Peyer's patch (tissue), 4 donors: Measurements from ENCODE around the gene TSPEAR. TPM values are rescaled to one million over a fixed set of nuclear protein-coding genes. Genes with fewer than 3 reads are reported as not detected.

Experiments
- DNase-seq, 3 donors: peaks; one replicate each; pipeline ENCODE4 v3.0.0-alpha.2; 2017 to 2019
- H3K27ac ChIP-seq, 4 donors: fragments of 200-600 bp; sonication (generic); one replicate each; pipeline ENCODE4 v1.5.1; 2016 to 2019
- H3K27me3 ChIP-seq, 2 donors: fragments of 200-600 bp; sonication (generic); one replicate each; pipeline ENCODE4 v1.5.1; 2019
- H3K36me3 ChIP-seq, 3 donors: fragments of 200-600 bp; sonication (generic); one replicate each; pipeline ENCODE4 v1.5.1; 2016 to 2019
- H3K4me1 ChIP-seq, 4 donors: fragments of 200-600 bp; sonication (generic); one replicate each; pipeline ENCODE4 v1.5.1; 2016 to 2019
- H3K4me3 ChIP-seq, 4 donors: fragments of 200-600 bp; sonication (generic); 1 replicate in 3 of 4; 2 replicates in 1 of 4; pipeline ENCODE4 v1.5.1; 2016 to 2019; ENCODE audit warnings: mild to moderate bottlenecking in 1 of 4
- H3K9me3 ChIP-seq, 4 donors: fragments of 200-600 bp; sonication (generic); one replicate each; pipeline ENCODE4 v1.5.1; 2016 to 2019; ENCODE audit warnings: mild to moderate bottlenecking in 1 of 4
- CTCF ChIP-seq, 6 experiments: fragments of 450-650 bp in 4 of 6; fragments of 200-600 bp in 2 of 6; sonication (generic) in 1 of 6; IDR thresholded peaks; one replicate each; pipeline ENCODE4 v1.5.1; 2017 to 2019; ENCODE audit warnings: antibody characterized with exemption in 6 of 6, mild to moderate bottlenecking in 3 of 6, moderate library complexity in 1 of 6
- POLR2A ChIP-seq, 2 donors: fragments of 450-650 bp; IDR thresholded peaks; one replicate each; pipeline ENCODE4 v1.5.1; 2017; ENCODE audit warnings: antibody characterized with exemption in 2 of 2, mild to moderate bottlenecking in 2 of 2, moderate library complexity in 2 of 2
- total RNA-seq, 4 donors: library from RNA; depleted of rRNA; stranded (reverse); fragments of >200 nt; gene quantifications; one replicate each; pipeline ENCODE4 v1.1.0, GENCODE V29; 2016

TSPEAR gene
- total RNA-seq, 4 donors from 2014 or later: 0.47 TPM; not detected in 3

- Histone ChIP-seq H3K4me1 (no peaks in the 10 kb centered on the region), H3K27me3 (no peaks in the 10 kb centered on the region), H3K9me3 (no peaks in the 10 kb centered on the region), H3K4me3 (no peak overlapping the region), H3K27ac (no peak overlapping the region), H3K36me3 (no peaks in the 10 kb centered on the region)
- DNase-seq: no peak
- TF ChIP-seq CTCF (IDR thresholded peaks at IDR 0.05) (no peak), POLR2A (IDR thresholded peaks at IDR 0.05) (no peak)
Measured at GRCh38 chr21:44739316-44739715, 27.9 kb upstream of the TSPEAR start.

GRCh38 chr21:44738621-44739020 lies 27.2 kb upstream of the TSPEAR start:
- Histone ChIP-seq H3K9me3 (no peaks in the 10 kb centered on the region), H3K27me3 (no peaks in the 10 kb centered on the region), H3K27ac (no peak overlapping the region), H3K4me1 (no peaks in the 10 kb centered on the region), H3K36me3 (no peaks in the 10 kb centered on the region), H3K4me3 (no peak overlapping the region)
- DNase-seq: no peak
- no peak for TF ChIP-seq CTCF (IDR thresholded peaks at IDR 0.05)
- no peak for TF ChIP-seq POLR2A (IDR thresholded peaks at IDR 0.05)

GRCh38 chr21:44737706-44738354 lies 26.5 kb upstream of the TSPEAR start:
- H3K36me3 ChIP-seq: no peaks in the 10 kb centered on the region
- no peak for DNase-seq
- H3K9me3 ChIP-seq: no peaks in the 10 kb centered on the region
- no peaks in the 10 kb centered on the region for H3K4me1 ChIP-seq
- TF ChIP-seq CTCF (IDR thresholded peaks at IDR 0.05): no peak
- no peak for TF ChIP-seq POLR2A (IDR thresholded peaks at IDR 0.05)
- no peak overlapping the region for H3K27ac ChIP-seq
- H3K27me3 ChIP-seq: no peaks in the 10 kb centered on the region
- no peak overlapping the region for H3K4me3 ChIP-seq

- Histone ChIP-seq H3K27me3 (no peaks in the 10 kb centered on the region), H3K4me1 (no peaks in the 10 kb centered on the region), H3K4me3 (no peak overlapping the region), H3K9me3 (no peaks in the 10 kb centered on the region), H3K27ac (no peak overlapping the region), H3K36me3 (no peaks in the 10 kb centered on the region)
- TF ChIP-seq CTCF (IDR thresholded peaks at IDR 0.05): no peak
- peak in 2 of 3 donors; percentile 73 to 79 for DNase-seq
Measured at GRCh38 chr21:44736291-44737004, 25.1 kb upstream of the TSPEAR start.

DNA sequence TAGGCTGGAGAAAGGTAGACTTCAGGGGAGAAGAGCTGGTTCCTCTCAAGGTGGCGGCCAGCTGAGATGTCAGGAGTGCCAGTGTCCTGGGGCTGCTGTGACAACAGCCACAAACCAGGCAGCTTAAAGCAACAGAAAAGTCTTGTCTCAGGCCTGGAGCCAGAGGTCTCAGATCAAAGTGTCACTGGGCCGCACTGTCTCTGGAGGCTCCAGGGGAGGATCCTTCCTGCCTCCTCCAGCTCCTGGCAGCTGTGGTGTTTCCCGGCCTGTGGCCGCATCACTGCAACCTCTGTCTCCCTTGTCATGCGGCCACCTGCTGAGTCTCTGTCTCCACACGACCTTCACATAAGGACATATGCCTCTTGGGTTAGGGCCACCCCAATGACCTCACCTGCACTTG lies 24.4 kb upstream of the TSPEAR start:
- H3K36me3 ChIP-seq: no peaks in the 10 kb centered on the region
- no peaks in the 10 kb centered on the region for H3K4me1 ChIP-seq
- no peak overlapping the region for H3K4me3 ChIP-seq
- no peaks in the 10 kb centered on the region for H3K27me3 ChIP-seq
- no peak overlapping the region for H3K27ac ChIP-seq
- H3K9me3 ChIP-seq: no peaks in the 10 kb centered on the region
- TF ChIP-seq POLR2A (IDR thresholded peaks at IDR 0.05): no peak
- TF ChIP-seq CTCF (IDR thresholded peaks at IDR 0.05): no peak
- DNase-seq: no peak
